ENCODE results near the gene WDR27.
"Not testable (repeated sequence)": the region's sequence is repeated elsewhere in the genome, so short reads cannot be mapped to it uniquely, and the experiment has no call there.

WDR27 gene

DNA sequence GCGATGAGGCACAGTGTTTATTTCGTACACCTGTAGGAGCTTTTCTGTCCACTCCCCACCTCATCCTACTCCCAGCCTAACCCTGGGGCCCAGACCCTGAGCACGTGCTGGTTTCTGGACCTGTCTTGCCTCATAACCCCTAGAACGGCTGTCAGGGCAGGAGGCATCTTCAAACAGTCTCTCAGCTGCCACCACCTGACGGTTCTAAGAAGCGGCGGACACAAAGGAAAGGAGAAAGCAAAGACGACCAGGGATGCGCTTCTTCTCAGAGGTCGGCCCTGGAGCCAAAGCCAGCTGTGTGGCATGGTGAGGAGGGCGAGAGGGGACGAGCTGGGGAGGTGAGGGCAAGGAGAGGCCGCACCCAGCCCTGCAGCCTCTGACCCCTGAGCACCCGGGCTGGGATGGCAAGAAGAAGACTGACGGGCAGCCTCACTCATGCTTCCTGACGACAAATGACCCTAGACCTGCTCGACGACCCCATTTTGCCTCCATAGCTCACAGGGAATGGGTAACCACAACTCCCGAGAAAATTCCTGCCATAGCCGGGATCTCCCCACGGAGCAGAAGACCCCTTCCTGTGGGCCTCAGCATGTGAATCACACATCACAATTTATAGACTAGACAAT, 62.1 kb downstream of the WDR27 start:
- no peak for DNase-seq (ENCODE audit: low spot score)

DNA sequence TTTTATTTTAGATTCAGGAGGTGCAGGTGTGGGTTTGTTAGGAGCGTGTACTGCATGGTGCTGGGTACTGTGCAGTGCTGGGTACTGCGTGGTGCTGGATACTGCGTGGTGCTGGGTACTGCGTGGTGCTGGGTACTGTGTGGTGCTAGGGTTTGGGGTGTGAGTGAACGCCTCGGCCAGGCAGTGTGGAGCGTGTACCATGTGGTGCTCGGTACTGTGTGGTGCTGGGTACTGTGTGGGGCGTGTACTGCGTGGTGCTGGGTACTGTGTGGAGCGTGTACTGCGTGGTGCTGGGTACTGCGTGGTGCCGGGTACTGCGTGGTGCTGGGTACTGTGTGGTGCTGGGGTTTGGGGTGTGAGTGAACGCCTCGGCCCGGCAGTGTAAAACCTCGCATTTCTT, 62.9 kb downstream of the WDR27 start:
- DNase-seq (ENCODE audit: low spot score), result no peak

DNA sequence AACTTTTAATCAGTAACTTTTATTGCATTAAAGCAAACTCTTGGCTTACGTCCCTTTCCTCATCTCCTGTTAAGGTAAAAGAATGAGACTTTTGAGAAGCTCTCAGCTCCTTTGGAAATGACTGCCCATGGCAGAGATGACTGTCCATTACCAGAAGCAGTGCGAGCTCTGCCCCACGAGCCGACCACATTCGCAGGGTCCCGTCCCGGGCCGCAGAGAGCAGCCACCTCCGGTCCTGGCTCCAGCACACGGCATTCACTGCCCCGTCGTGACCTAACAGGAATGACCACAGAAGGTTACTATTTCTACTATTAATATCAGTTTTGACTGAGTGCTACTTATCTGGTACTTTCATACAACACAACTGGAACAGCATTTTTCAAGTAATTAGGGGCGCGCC, 63.4 kb downstream of the WDR27 start:
- no peak for DNase-seq (ENCODE audit: low spot score)

DNA sequence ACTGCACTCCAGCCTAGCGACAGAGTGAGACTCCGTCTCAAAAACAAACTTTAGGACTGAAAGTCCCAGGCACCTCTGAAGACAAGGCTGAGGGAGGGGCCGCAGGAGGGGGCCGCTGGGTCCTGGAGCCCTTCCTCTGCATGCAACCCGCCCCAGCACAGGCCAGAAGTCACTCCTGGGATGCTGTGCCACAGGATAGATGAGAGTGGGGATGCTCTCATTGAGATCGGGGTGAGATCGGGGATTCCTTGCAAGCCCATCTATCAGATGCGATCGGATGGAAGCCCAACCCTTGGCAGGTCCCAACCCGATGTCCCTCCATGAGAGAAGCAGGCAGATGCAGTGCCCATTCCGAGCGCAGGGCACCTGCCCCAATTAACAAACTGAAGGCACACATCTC, 66.5 kb downstream of the WDR27 start:
- no peak for DNase-seq (ENCODE audit: low spot score)

DNA sequence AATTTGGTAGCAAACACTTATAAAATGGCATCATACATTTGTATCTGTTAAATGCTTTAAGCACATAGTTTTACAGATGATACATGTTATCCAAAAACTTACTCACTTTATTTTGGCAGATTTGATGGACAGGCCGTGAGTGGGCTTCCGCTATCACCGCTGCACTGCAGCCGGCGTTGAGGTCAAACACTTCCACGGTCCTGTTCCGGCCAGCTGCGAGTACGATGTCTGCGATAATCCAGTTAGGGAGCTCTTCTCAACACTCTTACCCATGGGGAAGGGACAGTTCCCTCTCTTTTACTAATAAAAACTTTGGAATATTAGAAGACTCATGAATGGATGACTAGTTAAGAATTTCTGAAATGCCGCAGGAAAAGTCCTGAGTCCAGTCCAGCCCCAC, 69.0 kb downstream of the WDR27 start:
- DNase-seq (ENCODE audit: low spot score), result no peak

DNA sequence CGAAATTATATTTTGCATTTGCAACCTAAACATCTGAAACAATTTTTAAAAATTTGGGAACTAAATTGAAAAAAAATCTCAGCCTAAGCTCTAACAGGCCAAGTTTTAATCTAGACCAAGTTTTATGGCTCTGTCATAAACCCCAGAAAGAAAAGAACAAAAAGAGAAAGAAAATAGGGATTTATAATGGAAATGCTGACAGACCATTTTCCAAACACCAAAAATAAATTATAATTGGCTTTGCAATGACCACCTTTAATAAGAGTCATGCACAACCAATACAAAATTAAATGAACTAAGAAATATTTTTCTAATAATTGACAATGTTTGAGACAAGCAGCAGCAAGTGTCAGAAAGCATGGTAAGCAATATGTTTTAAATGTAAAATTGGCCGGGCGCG, 72.6 kb downstream of the WDR27 start:
- DNase-seq (ENCODE audit: low spot score), result no peak

DNA sequence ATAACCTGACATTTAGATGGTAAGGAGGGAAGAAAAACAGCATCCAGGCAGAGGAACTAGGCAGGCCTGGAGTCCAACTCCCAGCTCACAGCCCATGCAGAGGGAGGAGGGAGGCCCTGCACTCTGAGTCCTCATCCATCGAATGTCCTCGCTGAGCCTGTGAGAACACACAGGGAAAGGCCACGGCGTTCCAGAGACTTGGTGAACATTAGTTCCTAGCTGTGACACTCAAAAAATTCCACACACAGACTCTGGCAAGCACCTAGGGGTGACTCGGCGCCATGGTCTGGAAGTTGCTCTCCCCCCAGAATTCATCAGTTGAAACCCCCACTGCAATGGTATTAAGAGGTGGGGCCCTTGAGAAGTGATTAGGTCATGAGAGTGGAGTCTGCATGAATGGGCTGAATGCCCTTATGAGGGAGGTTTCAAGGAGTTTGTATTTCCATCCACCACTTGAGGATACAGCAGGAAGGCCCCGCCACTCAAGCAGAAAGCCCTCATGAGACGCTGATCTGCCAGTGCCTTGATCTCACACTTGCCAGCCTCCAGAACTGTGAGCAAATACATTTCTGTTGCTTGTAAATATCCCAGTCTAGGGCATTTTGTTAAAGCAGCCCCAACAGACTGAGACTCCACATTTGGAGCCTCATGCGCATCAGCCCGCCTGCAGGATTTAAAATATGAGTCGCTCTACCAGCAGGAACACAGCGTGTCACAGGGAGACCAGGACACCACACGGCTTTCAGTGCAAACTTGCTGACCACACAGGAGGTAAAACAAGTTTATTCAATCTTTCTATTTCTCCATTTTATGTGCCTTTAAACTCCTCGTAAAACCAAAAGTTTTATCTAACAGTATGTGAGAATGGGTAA, 73.9 kb downstream of the WDR27 start:
- no peak for DNase-seq (ENCODE audit: low spot score)

DNA sequence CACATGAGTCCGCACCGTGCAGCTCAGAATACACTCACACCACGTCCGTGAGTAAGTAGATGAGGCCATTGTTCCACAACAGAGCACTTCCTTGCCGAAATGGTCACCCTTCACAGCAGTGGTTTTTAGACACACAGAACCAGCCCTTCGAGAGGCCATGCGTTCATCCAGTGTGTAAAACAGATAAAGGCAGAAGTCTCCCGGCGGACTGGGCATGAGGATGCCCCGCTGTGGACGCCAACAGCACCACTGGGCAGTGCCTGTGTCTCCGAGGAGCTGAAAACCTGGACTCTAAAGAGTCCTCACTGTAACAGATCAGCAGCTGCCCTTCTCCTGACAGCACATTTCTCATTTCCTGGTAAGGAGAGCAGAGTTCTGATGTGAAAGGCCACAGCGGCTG, 75.2 kb downstream of the WDR27 start:
- no peak for DNase-seq (ENCODE audit: low spot score)

DNA sequence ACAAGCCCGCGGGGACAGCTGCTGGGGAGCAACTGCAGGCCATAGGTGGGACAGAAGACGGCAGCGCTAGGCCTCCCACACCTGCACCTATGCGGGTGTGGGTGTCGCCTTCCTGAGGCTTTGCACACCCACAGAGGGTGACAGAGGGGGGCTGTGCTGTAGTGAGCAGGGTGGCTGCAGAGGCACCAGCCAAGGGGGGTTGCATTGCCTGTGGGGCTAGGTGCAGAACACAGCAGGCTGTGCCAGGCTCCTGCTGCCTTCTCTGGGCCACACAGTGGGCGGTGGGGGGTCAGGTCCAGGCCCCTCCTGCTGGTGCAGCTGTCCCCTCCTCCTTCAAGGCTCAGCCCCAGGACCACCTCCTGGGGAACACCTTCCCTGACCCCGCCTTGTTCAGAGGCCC, 75.7 kb downstream of the WDR27 start:
- no peak for DNase-seq (ENCODE audit: low spot score)

DNA sequence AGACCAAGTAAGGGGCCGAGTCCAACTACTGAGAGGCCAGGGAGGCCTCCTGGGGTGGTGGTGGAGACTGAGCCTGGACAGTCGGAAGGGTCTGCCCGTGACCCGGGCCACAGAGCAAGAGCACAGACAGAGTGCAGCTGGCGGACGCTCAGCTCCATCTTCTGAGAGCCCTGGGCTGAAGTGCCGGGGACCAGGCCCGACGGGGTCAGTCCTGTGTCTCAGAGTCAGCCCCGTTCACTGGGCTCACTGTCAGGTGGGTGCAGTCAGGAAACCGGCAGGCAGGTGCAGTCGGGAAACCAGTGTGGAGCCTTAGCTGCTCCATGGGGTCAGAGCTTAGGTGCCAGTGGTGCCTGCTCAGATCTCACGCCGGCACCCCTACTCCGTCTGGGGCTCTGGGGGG, 76.5 kb downstream of the WDR27 start:
- DNase-seq (ENCODE audit: low spot score), result no peak

DNA sequence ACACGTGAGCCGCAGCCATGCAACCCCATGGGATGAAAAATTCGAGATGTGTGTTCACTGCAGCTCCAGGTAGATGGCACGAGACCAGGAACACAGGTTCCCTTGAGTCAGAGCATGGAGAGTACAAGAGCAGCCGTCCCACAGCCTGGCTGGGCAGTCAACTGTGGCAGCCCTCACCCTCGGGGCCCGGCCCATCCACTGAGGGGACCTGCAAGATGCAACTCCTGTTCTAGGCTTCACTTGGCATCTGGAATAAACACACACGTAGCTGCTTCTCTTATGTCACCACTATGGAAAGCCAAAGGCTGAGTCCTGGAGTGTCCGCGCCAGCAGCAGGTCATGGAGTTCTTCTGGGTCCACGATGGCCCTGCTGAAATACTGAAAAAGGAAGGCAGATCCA, 77.0 kb downstream of the WDR27 start:
- DNase-seq (ENCODE audit: low spot score), result no peak

DNA sequence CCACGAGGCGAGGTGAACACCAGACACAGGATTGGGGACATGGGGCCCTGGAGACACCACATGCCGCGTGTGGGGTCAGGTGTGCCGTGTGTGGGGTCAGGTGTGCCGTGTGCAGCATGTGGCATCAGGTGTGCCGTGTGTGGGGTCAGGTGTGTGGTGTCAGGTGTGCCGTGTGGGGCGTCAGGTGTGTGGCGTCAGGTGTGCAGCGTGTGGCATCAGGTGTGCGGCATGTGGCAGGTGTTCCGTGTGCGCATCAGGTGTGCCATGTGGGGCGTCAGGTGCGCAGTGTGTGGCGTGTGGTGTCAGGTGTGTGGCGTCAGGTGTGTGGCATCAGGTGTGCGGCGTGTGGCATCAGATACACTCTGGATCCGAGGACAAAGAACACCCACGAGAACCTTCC, 77.9 kb downstream of the WDR27 start:
- no peak for DNase-seq (ENCODE audit: low spot score)

DNA sequence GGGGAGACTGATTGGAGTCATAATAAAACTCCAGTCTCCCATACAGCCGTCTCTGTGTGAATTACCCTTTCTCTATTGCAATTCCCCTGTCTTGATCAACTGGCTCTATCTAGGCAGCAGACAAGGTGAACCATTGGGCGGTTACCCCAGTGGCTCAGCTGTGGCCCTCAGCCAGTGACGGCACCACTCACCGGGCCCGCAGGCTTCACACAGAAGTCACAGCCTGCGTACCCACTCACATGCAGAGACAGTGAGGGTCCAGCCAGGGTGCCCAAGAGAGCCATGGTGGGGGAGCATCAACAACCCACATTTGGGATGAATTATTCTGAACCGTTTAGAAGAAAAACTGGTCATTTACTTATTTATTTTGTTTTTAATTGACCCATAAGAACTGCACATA, 78.5 kb downstream of the WDR27 start:
- no peak for DNase-seq (ENCODE audit: low spot score)

DNA sequence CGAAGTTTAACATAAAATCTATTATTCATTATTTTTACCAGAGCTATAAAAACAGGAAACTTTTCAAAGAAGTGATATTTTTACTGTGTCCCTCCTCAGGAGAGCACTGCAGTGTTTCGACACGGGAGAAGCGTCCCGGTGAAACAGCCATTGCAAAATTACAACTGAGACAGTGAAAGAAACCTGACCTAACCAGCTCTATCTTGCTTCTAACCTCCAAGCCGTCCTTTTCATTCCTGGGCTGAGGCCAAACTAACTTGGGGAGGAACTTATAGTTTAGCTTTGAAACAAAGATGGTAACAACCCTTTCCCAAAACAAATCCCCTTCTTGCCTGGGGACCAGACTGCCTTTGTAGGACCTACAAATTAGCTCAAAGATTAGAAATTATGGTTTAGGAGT, 79.2 kb downstream of the WDR27 start:
- DNase-seq (ENCODE audit: low spot score), result no peak

DNA sequence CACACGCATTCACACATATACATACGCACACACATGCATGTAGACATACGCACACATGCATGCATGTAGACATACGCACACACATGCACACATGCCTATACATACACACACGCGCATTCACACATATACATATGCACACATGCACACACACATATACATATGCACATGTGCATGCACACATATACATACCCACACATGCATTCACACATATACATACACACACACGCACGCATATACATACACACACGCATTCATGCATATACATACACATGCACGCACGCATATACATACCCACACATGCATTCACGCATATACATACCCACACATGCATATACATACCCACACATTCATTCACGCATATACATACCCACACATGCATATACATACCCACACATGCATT, 80.5 kb downstream of the WDR27 start:
- DNase-seq (ENCODE audit: low spot score), result no peak

DNA sequence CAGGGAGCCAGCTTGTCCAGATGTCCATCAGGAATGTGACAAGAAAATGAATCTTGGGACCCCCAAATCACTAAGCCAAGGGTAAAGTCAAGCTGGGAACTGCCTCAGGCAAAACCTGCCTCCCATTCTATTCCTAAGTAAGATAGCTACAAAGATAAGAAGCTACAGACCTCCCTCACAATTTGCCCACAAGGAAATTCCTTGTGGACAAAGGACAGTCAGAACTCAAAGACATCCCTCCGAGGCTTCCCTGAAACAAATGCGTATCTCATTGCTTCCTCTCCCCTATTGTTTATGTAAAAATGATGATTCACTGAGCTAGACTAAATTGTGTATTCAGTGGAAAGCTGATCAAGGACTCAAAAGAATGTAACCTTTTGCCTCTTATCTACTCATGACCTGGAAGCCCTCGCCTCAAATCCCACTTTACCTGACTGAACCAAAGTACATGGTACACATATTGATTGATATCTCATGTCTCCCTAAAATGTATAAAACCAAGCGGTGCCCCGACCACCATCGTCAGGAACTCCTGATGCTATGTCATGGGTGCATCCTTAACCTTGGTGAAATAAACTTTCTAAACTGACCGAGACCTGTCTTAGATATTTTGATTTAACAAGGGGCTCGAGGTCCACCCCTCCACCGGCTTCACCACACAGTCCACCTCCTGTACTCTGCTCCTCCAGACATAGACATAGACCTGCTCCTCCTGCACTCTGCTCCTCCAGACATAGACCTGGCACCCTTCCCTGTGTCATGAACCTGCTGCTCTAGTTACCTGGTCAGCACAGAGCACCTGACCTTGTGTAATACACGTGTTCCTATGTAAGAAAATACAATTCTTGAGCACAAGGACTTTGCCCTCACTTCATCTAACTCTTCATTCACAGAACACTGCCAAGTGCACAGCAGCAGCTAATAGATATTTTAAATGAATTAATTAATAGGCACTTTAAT, 81.4 kb downstream of the WDR27 start:
- no peak for DNase-seq (ENCODE audit: low spot score)

DNA sequence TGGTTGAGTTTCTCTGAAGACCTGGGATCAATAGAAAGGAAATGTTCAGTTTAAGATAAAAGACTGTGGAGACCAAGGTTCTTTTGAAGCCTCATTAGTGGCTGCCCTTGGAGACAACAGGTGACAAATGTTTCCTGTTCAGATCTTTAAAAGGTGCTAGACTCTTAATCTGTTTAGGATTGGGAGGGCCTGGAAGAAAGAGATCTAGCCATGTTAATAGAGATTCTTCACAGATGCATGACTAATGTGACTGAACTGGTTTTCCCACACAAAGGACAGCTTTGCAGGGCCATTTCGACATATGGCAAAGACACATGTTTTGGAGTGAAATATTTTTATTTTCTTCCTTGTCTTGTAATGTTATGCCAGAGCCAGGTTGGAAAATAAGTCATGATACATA, 82.2 kb downstream of the WDR27 start:
- DNase-seq (ENCODE audit: low spot score), result no peak

DNA sequence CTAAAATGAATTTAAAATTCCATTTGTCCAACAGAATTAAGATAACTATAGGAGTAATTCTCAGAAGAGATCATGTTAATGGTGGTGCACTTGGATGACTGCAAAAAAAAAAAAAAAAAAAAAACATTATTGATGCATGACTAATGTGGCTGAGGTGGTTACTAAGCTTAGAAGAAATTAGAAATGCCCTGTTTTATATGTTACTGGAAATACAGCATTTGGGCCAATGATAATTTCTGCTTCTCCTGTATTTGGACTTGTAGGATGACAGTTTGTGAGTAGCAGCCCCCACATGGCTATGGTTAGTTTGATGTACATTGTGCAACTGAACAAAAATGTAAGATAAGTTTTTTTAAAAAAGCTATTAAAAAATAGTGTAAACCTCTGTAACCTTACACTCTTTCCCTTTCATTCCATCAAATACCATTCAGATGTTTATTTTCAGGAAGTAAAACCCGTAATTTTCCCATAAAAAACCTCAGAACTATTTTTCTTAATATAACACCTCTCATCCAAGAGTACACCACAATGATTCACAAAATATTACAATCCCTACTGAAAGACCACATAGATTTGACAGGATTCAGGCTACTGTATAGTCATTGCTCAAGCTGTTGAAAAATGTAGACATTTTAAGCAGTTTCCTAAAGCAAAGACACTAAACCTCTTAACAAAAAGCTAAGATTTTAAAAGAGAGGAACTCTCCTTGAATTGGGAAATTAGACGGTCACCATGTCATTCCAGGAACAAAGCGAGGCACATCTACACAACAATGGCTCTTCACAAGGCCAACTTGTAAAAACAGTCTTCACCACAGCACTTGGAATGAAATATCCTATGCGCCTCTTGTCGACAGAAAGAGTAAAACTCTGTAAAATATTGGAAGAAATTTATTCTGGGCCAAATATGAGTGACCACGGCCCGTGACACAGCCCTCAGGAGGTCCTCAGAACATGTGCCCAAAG, 83.0 kb downstream of the WDR27 start:
- no peak for DNase-seq (ENCODE audit: low spot score)

DNA sequence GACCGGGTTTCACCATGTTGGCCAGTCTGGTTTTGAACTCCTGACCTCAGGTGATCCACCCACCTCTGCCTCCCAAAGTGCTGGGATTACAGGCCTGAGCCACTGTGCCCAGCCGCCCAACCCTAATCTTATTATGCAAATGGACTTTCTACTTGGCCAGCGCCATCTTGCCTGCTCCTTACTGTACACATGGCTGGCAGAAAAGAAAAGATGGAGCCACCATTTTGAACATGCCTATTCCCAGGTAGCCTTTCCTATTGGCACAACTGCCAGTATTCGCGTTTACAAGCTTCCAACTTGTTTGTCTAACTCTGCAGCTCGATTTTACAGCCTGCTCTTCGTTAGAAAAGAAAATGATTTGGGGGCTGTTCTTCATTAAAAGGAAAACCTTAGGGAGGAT, 84.3 kb downstream of the WDR27 start:
- no peak for DNase-seq (ENCODE audit: low spot score)

DNA sequence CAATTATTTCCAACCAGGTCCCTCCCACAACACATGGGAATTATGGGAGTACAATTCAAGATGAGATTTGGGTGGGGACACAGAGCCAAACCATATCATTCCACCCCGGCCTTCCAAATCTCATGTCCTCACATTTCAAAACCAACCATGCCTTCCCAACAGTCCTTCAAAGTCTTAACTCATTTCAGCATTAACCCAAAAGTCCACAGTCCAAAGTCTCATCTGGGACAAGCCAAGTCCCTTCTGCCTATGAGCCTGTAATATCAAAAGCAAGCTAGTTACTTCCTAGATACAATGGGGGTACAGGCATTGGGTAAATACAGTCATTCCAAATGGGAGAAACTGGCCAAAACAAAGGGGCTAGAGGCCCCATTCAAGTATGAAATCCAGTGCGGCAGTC, 93.2 kb downstream of the WDR27 start:
- not testable (repeated sequence) for DNase-seq (ENCODE audit: low spot score)

DNA sequence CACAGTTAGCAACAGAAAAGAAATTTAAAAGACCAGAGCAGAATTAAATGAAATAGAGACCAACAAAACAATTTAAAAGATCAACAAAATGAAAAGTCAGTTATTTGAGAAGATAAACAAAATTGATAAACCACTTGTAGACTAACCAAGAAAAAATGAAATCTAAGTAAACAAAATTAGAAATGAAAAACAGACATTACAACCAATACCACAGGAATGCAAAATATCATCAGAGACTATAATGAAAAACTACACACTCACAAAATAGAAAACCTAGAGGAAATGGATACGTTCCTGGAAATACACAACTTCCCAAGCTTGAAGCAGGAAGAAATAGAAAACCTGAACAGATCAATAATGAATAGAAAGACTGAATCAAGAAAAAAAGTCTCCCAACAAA, 97.8 kb downstream of the WDR27 start:
- DNase-seq (ENCODE audit: low spot score), result no peak

DNA sequence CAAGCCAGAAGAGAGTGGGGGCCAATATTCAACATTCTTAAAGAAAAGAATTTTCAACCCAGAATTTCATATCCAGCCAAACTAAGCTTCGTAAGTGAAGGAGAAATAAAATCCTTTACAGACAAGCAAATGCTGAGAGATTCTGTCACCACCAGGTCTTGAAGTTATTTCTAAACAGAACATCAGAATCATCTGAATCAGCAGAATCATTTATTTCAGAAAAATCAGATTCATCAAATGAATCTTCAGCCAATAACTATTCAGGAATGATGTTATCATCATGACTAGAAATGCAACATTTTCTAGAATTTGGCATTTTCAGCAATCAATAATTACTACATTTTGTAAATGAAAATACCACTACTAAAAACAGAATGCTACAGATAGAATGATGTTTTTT, 100.7 kb downstream of the WDR27 start:
- not testable (repeated sequence) for DNase-seq (ENCODE audit: low spot score)

Measured in kidney capillary endothelial cell (primary cell).